GM12878 (cell line): Measurements from ENCODE around the gene KIF5C.

ENCODE experiments used
- CTCF ChIP-seq, 3 experiments: IDR thresholded peaks in 2 of 3; conservative IDR thresholded peaks in 1 of 3; 2 replicates each; pipeline ENCODE4 v1.5.1; 2011; ENCODE audit warnings: low read depth in 3 of 3, low read length in 3 of 3, mild to moderate bottlenecking in 3 of 3, control low read depth in 2 of 3, moderate library complexity in 2 of 3, inconsistent platforms in 1 of 3, mixed read lengths in 1 of 3; ENCODE audit not compliant: control insufficient read depth in 2 of 3, insufficient read depth in 1 of 3; ENCODE audit errors: extremely low read depth in 1 of 3
- DPF2 ChIP-seq: fragments of 450-650 bp; IDR thresholded peaks from 2 replicates; pipeline ENCODE4 v1.6.1; 2017; ENCODE audit warnings: mild to moderate bottlenecking
- EZH2 ChIP-seq: IDR thresholded peaks from 2 replicates; pipeline ENCODE4 v1.6.1; 2012; ENCODE audit warnings: low read depth, mild to moderate bottlenecking, control low read depth, inconsistent platforms, low read length, borderline replicate concordance; ENCODE audit not compliant: control insufficient read depth
- POLR2A ChIP-seq: IDR thresholded peaks from 2 replicates; pipeline ENCODE4 v1.6.1; 2011; ENCODE audit warnings: low read depth, mild to moderate bottlenecking, low read length

GRCh38 chr2:149005471-149006077 lies 130.5 kb downstream of the KIF5C start:
- TF ChIP-seq POLR2A (no peak), EZH2 (no peak), DPF2 (no peak), CTCF (IDR thresholded peaks at IDR 0.05 in 2 of 3, conservative IDR thresholded peaks at IDR 0.05 in 1 of 3; ENCODE audit: control insufficient read depth in 2 of 3, extremely low read depth in 1 of 3, insufficient read depth in 1 of 3, low read depth in 3 of 3, low read length in 3 of 3) (no peak)
